HG02571 (cell line): ENCODE data around the gene DGKE.

ENCODE experiments used
- ATAC-seq: cut with Tn5 transposase; IDR thresholded peaks from one replicate; pipeline ENCODE4 v1.9.1; 2021; ENCODE audit warnings: mild to moderate bottlenecking, moderate library complexity; ENCODE audit not compliant: unreplicated experiment

DGKE gene

GRCh38 chr17:56833809-56834379 is at the start of gene DGKE, which contains the start of gene C17orf67:
Gene DGKE, plus strand, starts transcription at chr17:56834151. Its CDS starts 645 bp downstream, at chr17:56834796.
Gene C17orf67, minus strand, starts transcription at chr17:56833920. Its CDS starts 18,110 bp downstream, at chr17:56815810.
- ATAC-seq, result peak; percentile 67

- ATAC-seq, result no peak
Observed at GRCh38 chr17:56785405-56785804, 48.5 kb upstream of the DGKE start.

GRCh38 chr17:56785997-56786680 is 47.8 kb upstream of the DGKE start:
- ATAC-seq, result no peak

- peak; percentile 86 for ATAC-seq
Observed at GRCh38 chr17:56786989-56787482, 46.9 kb upstream of the DGKE start.

GRCh38 chr17:56792267-56792666 is 41.7 kb upstream of the DGKE start:
- ATAC-seq, result no peak

GRCh38 chr17:56793531-56793930 is 40.4 kb upstream of the DGKE start:
- no peak for ATAC-seq

GRCh38 chr17:56793957-56794356 is 40.0 kb upstream of the DGKE start:
- ATAC-seq, result no peak

- no peak for ATAC-seq
Observed at GRCh38 chr17:56795221-56795865, 38.6 kb upstream of the DGKE start.

GRCh38 chr17:56796536-56796935 is 37.4 kb upstream of the DGKE start:
- no peak for ATAC-seq

- no peak for ATAC-seq
Observed at GRCh38 chr17:56798916-56799315, 35.0 kb upstream of the DGKE start.

- no peak for ATAC-seq
Observed at GRCh38 chr17:56801459-56802178, 32.3 kb upstream of the DGKE start.

- no peak for ATAC-seq
Observed at GRCh38 chr17:56803071-56803470, 30.9 kb upstream of the DGKE start.

GRCh38 chr17:56804454-56804853 is 29.5 kb upstream of the DGKE start:
- no peak for ATAC-seq

- ATAC-seq, result no peak
Observed at GRCh38 chr17:56806949-56807348, 27.0 kb upstream of the DGKE start.

- no peak for ATAC-seq
Observed at GRCh38 chr17:56807723-56808122, 26.2 kb upstream of the DGKE start.

- no peak for ATAC-seq
Observed at GRCh38 chr17:56808503-56808902, 25.4 kb upstream of the DGKE start.

- ATAC-seq, result no peak
Observed at GRCh38 chr17:56809106-56809819, 24.7 kb upstream of the DGKE start.

- ATAC-seq, result no peak
Observed at GRCh38 chr17:56809820-56810179, 24.2 kb upstream of the DGKE start.

- ATAC-seq, result no peak
Observed at GRCh38 chr17:56810343-56810742, 23.6 kb upstream of the DGKE start.

- ATAC-seq, result no peak
Observed at GRCh38 chr17:56810891-56811775, 22.8 kb upstream of the DGKE start.
